GM21390 (cell line): ENCODE measurements around the gene COL11A2.

Experiments used
- ATAC-seq: cut with Tn5 transposase; IDR thresholded peaks from one replicate; pipeline ENCODE4 v1.9.1; 2021; ENCODE audit not compliant: unreplicated experiment

COL11A2 gene

DNA sequence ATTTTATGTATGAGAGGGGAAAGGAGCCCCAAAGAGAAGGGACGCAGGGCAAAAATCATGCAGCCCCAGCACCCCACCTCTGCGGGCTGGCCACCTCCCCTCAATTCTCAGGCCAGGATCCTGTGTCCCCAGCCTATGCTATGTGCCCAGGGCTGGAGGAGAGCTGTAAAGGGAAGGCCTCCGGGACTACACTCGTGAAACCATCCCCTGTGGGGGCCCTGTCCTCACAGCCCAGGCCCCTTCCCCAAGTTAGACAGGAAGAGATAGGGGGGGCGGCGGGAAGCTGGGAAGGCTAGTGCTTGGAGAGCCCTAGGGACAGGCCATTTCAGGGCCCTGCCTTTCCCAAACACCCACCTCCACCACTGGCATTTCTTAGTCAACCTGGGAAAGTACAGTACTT lies 1.4 kb upstream of the COL11A2 start:
- ATAC-seq: no peak

DNA sequence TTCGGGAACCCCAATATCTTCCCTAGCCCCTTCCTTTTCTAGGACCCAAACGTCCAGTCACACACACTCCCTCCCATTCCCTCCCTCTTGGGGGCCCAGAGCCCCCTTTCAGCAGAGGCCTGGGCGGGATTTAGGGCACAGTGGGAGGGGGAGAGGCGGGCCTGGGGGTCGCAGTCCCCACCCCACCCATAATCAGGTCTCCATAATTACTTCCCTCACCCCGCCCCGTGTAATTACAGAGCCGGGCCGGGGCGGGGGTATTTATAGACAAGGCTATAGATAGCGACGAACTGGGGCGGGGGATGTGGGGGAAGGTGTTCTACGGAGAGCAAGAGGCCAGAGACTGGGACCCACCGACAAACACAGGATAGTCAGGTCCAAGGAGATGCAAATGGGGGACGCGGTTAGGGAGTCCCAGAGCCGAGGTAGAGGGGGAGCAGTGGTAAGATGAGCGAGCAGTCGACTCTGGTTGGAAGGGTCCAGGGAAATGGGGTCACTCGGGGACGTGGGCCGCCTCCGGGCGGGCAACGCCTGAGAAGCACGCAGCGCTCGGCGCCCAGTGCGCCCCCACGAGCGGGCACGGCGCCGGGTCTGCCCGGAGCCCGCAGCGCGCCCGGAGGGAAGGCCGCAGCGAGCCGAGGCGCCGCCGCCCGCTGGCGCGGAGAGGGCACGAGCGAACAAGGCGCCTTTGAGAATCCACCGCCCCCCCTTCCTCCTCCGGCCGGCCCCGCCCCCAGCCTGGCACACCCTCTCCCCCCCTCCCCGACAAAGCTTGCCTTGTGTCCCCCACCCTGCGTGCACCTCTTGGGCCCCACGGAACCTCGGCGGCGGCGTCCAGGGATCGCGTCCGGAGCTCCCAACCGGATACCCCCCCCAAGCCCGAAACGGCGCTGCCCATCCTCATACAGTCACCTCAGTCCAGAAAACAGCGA lies 670 bp upstream of the COL11A2 start:
- no peak for ATAC-seq

DNA sequence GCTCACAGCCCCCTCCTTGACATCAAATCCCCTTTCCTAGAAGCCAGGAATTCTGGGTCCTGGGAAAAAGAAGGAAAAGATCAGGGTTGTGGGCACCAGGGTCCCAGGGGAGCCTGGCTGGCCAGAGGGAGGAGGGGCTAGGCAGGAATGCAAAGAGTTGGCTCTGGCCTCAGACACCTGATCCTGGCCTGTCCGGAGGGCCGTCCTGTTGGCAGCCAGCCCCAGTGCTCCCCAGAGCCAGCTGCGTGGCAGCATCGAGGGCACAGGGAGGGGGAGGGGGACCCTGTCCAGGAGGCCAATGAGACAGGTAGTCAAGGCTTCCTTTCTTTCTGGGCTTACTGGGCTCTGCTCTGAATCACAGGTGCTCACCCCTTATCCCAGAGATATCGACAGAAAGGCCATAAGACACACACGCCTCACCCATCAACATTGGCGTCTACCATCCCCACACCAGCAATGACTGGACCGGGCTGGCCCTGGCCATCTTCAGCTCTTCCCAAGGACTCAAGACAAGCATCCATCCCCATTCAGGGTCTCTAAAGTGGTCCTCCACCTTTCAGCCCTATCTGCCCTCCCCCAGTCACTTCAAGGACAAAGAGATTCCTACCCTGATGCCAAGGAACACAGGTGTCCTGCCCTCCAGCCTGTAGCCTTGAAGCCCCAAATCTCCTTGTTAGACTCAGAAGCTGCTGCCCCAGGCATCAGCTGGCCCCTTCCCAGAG lies 723 bp downstream of the COL11A2 start:
- ATAC-seq: no peak

DNA sequence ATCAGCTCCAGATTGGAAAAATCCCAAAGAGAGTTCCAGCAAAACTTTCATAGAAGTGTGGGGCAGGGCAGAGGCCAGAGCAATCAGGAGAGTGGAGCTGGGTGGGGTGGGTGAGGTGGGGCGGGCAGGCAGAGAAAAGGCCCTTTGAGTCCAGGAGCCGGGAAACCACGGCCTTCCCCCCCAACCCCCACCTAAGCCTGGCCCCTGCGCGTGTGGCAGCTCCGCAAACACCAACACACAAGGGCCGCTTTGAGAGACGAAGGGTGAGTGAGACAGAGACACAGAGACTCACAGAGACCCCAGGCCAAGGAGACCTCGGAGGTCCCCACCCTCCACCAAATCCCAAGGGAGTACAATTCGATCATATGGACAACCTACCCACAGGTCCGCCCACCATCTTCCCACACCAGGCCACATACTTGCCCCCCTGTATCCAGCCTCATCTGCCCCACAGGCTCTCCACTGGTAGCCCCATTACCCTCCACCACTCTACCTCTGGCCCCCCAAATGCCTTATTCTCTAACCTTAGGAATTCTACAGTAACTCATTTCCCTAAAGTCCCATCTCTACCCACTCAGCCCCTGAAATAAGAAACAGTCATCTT lies 1.7 kb downstream of the COL11A2 start:
- ATAC-seq: no peak

DNA sequence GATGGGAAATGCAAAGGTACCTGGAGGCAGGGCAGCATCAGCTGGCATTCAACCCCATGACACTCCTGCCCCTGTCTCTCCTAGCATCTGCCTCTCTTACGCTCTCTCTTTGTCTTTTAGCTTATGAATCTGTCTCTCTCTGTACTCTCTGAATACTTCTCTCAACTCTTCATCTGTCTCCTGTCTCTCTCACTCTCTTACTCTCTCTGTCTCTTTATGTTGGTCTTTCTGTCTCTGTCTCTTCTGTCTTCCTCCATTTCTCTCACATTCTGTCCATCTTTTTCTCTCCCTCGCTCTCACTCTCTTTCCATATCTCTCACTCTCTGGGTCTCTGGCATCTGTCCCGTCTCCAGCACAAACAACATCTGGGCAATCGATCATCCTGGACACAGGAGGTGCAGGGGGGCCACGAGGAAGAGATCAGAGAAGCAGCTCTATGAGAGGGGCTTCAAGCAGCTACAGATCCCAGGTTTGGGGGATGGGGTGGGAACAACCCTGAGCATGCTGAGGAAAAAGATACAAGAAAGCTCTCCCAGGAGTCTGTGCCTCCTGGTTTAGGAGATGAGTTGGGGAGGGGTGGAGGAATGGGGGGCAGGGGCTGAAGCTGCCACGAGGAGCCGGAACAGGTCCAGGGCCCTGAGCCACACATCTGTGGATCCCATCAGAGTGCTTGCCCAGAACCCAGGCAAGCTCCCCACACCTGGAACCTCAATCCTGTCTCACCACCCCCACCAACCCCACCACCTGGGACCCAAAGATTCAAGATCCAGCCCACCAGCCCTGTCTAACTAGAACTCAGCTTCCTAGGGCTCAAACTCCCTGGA lies 2.4 kb downstream of the COL11A2 start:
- no peak for ATAC-seq

DNA sequence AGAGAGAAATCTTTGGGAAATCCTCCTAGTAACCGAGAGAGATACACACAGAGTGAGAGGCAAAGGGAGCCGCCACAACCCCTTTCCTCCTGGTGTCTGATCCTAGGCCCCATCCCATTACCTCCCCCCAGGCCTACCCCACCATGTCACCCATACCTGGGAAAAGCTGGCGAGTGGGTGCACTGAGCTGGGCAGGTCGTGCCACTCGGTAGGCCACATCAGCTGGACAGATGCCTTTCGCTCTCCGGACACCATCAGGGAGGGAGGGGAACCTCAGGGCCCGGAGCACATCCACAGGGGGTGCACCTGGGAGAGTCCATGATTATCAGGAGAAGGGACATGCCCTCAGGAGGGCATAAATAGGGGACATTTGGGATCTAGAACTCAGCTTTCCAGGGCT lies 3.1 kb downstream of the COL11A2 start:
- ATAC-seq: no peak

DNA sequence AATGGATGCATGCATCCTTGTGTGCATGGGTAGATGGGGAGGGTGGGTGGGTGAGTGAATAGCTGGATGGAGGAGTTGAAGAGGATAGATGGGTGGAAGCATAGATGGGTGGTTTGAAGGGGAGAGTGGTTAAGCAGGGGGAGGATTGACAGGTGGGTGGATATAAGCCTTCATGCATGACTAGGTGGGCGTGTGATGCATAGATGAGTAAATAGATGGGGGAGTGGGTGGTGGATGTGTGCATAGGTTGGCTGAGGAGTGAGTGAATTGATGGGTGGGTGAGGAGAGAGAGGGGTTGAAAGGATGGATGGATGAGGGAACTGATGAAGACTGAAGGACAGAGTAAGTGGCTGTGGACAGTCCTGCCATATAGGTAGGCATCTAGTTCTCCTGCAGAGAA lies 4.5 kb downstream of the COL11A2 start:
- ATAC-seq: no peak

DNA sequence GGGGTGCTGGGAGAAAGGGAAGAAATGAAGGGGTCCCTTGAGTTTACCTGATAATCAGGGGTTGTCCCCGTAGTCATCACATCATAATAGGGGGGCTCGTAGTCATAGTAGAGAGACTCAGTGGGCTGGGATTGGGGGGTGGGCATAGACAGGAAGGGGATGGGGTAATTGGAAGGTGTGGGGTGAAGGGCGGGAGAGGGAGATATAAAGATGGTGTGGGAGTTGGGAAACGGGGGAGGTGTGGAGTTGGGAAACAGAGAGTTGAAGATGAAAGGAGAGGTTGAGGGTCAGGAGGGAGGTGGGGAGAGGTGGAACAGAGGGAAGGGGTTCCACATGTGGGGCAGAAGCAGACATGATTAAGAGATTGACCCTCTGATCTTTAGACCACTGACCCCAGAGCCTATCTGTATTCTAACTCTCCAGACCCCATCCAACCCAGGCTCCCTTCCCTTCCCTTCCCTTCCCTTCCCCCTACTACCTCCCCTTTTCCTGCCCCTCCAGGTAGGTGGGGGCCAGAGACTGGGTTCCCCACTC lies 6.5 kb downstream of the COL11A2 start:
- no peak for ATAC-seq

DNA sequence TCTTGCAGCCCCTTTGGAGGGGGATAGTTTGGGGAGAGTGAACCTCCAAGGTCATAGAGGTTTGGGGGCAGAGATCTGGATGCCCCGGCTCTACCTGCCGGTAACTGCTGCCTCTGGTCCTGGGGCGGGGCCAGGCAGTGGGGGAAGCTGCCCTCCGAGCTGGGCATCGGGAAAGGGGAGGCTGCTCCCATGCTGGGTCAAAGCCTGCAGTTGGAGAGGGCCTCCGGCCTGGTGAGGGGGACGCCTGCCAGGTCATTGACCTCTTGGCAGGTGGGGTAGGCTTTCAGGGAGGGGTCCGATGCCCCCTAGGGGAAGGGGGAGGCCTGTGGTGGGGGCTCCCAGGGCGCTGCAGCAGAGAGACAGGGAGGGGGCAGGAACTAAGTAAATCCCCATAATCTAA lies 7.1 kb downstream of the COL11A2 start:
- no peak for ATAC-seq

DNA sequence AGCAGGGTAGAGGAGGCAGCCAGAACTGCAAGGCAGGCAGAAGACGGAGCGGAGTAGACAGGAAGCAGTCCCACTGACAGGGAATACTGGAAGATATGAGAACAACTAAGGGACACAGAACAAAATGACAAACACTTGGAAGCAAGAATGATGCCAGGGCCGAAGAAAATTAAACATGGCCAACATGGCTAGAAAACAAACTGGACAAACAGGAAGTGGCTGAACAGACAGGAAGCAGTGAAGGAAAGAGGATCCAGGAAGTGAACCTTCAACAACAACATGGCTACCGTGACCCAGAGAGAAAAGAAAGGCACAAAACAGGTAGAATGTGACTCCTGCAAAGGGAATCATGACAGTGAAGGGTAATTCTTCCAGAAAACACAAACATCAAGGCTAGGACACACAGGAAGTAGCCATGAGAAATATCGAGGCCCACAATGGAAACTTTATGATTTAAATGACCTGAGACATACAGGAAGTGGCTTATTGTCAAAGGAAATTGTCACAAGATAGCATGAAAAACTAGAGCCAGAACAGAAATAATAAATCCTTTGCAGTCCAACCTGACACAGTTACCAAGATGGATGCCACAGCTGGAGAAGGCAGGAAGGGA lies 9.1 kb downstream of the COL11A2 start:
- ATAC-seq: no peak

DNA sequence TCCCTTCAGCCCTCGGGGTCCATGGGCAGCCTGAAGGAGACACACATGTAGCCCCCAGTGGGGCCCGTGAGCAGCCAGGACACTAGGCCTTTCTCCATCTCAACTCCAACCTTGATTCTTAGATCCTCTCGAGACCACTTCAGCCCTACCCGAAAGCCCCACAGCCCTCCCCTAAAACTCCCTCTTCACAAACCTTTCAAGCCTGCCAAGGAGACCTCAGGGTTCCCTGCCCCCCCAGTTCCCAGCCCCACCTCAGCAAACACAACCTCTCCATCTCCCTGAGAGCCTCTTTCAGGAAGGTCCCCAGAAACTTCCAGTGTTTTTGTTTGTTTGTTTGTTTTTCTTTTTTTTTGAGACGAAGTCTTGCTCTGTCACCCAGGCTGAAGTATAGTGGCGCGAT lies 11.1 kb downstream of the COL11A2 start:
- ATAC-seq: no peak

DNA sequence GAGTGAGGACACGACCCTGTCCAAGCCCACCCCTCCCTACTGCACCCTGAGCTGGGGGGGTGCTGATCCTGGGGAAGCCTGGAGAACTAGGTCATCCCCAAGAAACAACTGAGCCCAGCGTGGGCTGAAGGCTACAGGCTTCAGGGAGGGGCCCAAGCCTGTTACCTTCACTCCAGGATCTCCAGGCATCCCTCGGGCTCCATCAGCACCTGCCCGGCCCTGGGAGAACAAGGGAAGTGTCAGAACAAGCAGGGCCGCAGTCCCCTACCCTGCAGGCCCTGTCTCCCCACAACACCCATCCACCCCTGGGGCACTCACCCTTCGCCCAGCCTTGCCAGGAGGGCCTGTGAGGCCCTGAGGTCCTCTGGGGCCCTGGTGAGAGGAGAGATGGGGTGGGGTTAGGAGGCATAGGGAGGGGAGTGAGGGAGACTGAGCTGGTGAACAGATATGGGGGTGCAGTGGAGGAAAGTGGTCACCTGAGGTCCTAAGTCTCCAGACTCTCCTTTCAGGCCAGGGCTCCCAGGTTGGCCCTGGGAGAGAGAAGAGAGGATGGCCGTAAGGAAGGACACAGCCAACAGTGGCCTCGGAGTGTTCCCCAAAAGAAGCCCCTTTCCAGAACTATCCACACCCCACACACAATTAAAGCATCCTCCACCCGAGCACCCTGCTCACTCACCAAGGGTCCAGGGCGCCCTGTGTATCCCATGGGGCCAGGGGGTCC lies 13.4 kb downstream of the COL11A2 start:
- no peak for ATAC-seq

DNA sequence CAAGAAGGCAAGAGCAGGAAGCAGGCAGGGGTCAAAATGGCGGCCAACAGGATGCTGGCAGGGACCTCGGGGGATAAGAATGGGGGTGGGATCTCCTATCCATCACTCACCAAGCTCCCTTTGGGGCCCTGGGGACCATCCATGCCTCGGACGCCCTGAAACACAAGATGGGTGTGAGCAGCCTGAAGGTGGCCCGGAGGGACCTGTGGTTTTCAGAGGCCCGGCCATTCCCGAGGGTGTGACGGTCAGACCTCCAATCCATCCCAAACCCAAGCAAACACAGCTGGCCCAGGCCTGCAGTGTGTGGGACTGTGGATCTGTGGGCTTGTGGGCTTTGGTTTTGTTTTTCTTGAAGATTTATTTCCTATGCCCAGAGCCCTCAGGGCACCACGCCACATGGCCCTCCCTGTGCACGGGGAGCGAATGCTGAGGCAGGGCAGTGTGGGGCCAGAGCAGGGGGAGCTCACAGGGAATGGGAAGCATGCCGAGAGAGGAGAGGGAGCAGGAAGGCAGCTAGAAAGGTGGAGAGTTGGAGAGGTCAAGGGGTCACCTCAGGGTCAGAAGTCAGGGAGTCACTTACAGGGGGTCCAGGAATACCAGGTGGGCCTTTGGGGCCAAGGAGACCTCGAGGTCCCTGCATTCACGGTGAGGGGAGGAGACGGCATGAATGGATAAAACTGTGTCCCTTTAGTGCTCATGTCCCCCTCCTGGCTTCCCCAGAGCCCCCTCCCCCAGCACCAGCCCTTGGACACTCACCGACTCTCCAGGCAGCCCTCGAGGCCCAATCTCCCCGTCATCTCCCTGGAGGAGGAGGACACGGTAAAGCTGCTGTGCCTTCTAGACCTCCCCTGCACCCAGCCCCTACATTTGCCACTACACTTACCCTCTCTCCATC lies 14.5 kb downstream of the COL11A2 start:
- ATAC-seq: no peak

DNA sequence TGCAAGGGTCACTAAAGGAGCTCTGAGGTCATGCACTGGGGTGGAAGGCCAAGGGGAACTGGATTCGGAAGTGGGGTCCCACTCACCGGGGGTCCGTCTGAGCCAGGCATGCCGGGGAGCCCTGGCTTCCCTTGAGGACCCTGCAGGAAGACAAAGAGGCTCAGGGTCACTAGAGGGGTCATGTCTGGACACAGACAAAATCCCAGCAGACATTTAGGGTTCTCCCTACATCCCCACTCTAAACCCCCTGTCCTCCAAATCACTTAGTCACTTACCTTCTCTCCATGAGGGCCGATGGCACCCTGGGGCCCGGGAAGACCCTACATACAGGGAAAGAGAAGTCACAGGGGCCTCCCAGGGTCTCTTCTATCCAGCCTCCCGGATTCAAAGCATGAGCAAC lies 15.4 kb downstream of the COL11A2 start:
- ATAC-seq: no peak

DNA sequence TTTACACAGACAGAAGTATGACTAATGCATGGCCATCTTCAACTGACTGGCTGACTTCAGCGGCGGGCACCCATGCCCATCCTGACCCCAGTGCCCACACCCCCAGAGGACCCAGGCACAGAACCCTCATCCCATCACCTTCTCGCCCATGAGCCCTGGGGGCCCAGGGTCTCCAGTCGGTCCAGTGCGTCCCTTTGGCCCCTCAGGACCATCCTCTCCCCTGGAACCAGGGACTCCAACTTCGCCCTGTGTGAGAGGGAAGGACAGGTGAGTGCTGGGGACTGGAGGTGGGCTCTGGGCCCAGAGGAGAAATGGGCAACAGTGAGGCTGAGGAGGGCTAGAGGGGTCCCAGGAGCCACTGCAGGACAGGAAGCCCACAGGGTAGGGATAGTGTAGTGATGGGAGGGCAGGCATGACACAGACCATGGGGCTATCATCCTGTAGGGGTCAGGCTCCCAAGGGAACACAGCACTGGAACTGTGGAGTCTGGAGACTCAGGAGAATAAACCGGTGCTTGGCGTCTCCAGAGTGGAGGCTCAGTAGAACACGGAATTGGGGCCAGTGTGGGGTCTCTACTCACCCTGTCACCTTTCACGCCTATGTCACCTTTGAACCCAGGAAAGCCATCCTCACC lies 16.7 kb downstream of the COL11A2 start:
- ATAC-seq: no peak

DNA sequence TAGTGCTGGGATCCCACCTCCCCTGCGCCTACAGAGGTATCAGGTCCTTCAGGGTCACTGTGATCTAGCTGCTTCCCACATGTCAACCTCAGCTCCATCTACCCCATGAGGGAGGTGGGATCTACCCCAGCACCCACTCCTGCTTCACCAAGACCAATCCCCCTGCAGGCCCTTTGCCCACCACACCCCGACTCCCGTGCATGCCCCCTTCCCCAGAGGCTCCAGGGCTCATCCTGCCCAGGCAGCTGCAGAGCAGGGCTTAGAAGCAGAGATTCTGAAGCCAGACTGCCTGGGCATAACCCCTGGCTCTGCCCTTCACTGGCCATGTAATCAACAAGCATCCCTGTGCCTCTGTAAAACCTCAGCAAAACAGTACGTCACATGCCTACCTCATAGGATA lies 17.5 kb downstream of the COL11A2 start:
- no peak for ATAC-seq

DNA sequence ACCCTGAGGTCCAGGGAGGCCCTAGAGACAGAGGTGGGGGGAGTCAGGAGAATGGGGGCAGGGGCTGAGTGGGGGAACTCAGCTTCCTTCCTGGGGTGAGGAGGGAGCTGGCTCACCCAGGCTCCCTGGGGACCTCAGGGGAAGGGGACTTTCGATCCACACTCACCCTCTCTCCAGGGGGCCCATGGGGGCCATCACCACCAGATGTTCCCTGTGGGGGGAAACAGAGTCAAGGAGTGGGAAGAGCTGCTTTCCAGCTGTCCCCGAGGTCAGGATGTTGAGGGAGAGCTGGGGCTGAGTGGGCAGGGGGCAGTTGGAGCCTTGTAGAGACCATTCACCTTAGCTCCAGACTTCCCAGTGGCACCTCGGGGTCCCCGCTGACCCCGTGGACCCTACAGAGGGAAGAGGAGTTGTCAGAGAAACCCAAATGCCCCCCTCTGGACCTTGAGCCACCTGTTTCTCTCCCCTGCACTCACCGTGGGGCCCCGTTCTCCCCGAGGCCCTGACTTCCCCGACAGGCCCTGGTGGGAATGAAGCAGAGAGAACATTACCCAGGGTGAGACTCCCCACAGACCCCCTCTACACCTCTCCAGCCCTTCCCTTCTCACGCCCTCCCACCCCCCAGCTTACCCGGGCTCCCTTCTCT lies 18.6 kb downstream of the COL11A2 start:
- no peak for ATAC-seq
